GM20000 (cell line): ENCODE measurements around the gene PSMC5.

Experiments
- DNase-seq: peaks from one replicate; pipeline ENCODE4 v3.0.0; 2012; ENCODE audit warnings: low spot score
- CTCF ChIP-seq: IDR thresholded peaks from 2 replicates; pipeline ENCODE4 v1.5.1; 2012; ENCODE audit warnings: mild to moderate bottlenecking, control low read depth; ENCODE audit errors: extremely low read depth, missing control alignments

The PSMC5 gene

GRCh38 chr17:63816123-63816522 lies 11.1 kb upstream of the PSMC5 start:
- no peak for DNase-seq
- TF ChIP-seq CTCF, result no peak

- no peak for TF ChIP-seq CTCF
- no peak for DNase-seq
These were observed 10.6 kb upstream of the PSMC5 start for GRCh38 chr17:63816669-63817068.

GRCh38 chr17:63817736-63818385 lies 9.4 kb upstream of the PSMC5 start:
- no peak for TF ChIP-seq CTCF
- DNase-seq, result no peak

GRCh38 chr17:63819131-63819530 lies 8.1 kb upstream of the PSMC5 start:
- no peak for TF ChIP-seq CTCF
- DNase-seq, result no peak

- no peak for DNase-seq
- TF ChIP-seq CTCF, result no peak
These were observed 7.4 kb upstream of the PSMC5 start for GRCh38 chr17:63819585-63820537.

GRCh38 chr17:63820963-63821561 lies 6.2 kb upstream of the PSMC5 start:
- TF ChIP-seq CTCF, result no peak
- DNase-seq, result no peak

- no peak for DNase-seq
These were observed 5.4 kb upstream of the PSMC5 start for GRCh38 chr17:63821804-63822203.

More at GRCh38 chr17:63821804-63822203, 5.4 kb upstream of the PSMC5 start:
- no peak for TF ChIP-seq CTCF
